SK-N-SH treated with all-trans-retinoic acid at 6 μM for 48 hours (cell line): Measurements from ENCODE around the gene TMEM107.

Experiments
- ARNTL ChIP-seq: fragments of 450-650 bp; formaldehyde crosslinking; IDR thresholded peaks from 2 replicates; pipeline ENCODE4 v1.5.0; 2020; ENCODE audit warnings: low read depth, mild to moderate bottlenecking, moderate library complexity, borderline replicate concordance
- BACH2 ChIP-seq: fragments of 250-450 bp; sonication (Bioruptor Pico); IDR thresholded peaks from 2 replicates; pipeline ENCODE4 v1.9.0; 2021; ENCODE audit warnings: mild to moderate bottlenecking, borderline replicate concordance
- OSR1 ChIP-seq: fragments of 250-450 bp; sonication (Bioruptor Pico); IDR thresholded peaks from 2 replicates; pipeline ENCODE4 v1.8.0; 2022; ENCODE audit warnings: moderate library complexity, mild to moderate bottlenecking, inconsistent platforms
- PPARA ChIP-seq: fragments of 250-450 bp; sonication (Bioruptor Pico); IDR thresholded peaks from 2 replicates; pipeline ENCODE4 v1.5.0; 2020; ENCODE audit warnings: mild to moderate bottlenecking, borderline replicate concordance
- RARB ChIP-seq: fragments of 250-450 bp; sonication (Bioruptor Pico); IDR thresholded peaks from 2 replicates; pipeline ENCODE4 v1.8.0; 2021; ENCODE audit warnings: mild to moderate bottlenecking, moderate library complexity
- TOX ChIP-seq: fragments of 250-450 bp; sonication (Bioruptor Pico); IDR thresholded peaks from 2 replicates; pipeline ENCODE4 v1.8.0; 2021; ENCODE audit warnings: mild to moderate bottlenecking, moderate library complexity, borderline replicate concordance
- ZC3H10 ChIP-seq: fragments of 250-450 bp; sonication (Bioruptor Pico); IDR thresholded peaks from 2 replicates; pipeline ENCODE4 v1.5.1; 2021; ENCODE audit warnings: mild to moderate bottlenecking, moderate library complexity
- ZFP30 ChIP-seq: fragments of 450-650 bp; formaldehyde crosslinking; IDR thresholded peaks from 2 replicates; pipeline ENCODE4 v1.5.0; 2022; ENCODE audit warnings: mild to moderate bottlenecking, moderate library complexity
- TF ChIP-seq, protein P1 (sequence below): fragments of 250-450 bp; sonication (Bioruptor Pico); IDR thresholded peaks from 2 replicates; pipeline ENCODE4 v1.8.0; 2020; ENCODE audit warnings: mild to moderate bottlenecking, moderate library complexity, borderline replicate concordance
- TF ChIP-seq, protein P2 (sequence below): fragments of 250-450 bp; sonication (Bioruptor Pico); IDR thresholded peaks from 2 replicates; pipeline ENCODE4 v1.8.0; 2021; ENCODE audit warnings: low read depth, mild to moderate bottlenecking, moderate library complexity, borderline replicate concordance
- TF ChIP-seq, protein P3 (sequence below): fragments of 250-450 bp; sonication (Bioruptor Pico); IDR thresholded peaks from 2 replicates; pipeline ENCODE4 v1.5.1; 2020; ENCODE audit warnings: low read depth, mild to moderate bottlenecking, moderate library complexity
- TF ChIP-seq, protein P4 (sequence below): fragments of 250-450 bp; sonication (Bioruptor Pico); IDR thresholded peaks from 2 replicates; pipeline ENCODE4 v1.5.0; 2020; ENCODE audit warnings: mild to moderate bottlenecking, moderate library complexity

DNA sequence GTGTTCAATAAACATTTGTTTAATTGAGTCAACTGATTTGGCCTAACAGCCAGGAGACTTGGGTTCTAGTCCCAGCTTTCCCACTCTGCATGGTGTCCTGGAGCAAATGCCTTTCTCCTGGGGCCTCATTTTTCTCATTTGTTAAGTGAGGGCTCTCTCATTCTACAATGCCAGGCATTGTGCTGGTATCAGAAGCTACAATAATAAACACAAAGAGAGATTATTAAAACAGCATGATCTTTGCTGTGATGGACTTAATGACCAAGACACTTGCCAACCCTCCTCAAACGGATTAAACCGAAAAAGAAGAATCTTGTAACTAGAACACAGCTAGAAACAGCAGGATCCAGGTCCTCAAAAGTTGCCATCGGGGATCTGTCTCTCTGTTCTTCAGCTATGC is 8.7 kb downstream of the TMEM107 start:
- TF ChIP-seq BACH2 (CRISPR knock-in tag) (no peak), ZFP30 (CRISPR knock-in tag) (no peak), OSR1 (CRISPR knock-in tag) (no peak), RARB (CRISPR knock-in tag) (no peak), ARNTL (CRISPR knock-in tag) (no peak), PPARA (CRISPR knock-in tag) (no peak), ZC3H10 (CRISPR knock-in tag) (no peak), TOX (CRISPR knock-in tag) (no peak)
- TF ChIP-seq, protein P1, sequence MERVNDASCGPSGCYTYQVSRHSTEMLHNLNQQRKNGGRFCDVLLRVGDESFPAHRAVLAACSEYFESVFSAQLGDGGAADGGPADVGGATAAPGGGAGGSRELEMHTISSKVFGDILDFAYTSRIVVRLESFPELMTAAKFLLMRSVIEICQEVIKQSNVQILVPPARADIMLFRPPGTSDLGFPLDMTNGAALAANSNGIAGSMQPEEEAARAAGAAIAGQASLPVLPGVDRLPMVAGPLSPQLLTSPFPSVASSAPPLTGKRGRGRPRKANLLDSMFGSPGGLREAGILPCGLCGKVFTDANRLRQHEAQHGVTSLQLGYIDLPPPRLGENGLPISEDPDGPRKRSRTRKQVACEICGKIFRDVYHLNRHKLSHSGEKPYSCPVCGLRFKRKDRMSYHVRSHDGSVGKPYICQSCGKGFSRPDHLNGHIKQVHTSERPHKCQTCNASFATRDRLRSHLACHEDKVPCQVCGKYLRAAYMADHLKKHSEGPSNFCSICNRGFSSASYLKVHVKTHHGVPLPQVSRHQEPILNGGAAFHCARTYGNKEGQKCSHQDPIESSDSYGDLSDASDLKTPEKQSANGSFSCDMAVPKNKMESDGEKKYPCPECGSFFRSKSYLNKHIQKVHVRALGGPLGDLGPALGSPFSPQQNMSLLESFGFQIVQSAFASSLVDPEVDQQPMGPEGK: no peak
- TF ChIP-seq, protein P2, sequence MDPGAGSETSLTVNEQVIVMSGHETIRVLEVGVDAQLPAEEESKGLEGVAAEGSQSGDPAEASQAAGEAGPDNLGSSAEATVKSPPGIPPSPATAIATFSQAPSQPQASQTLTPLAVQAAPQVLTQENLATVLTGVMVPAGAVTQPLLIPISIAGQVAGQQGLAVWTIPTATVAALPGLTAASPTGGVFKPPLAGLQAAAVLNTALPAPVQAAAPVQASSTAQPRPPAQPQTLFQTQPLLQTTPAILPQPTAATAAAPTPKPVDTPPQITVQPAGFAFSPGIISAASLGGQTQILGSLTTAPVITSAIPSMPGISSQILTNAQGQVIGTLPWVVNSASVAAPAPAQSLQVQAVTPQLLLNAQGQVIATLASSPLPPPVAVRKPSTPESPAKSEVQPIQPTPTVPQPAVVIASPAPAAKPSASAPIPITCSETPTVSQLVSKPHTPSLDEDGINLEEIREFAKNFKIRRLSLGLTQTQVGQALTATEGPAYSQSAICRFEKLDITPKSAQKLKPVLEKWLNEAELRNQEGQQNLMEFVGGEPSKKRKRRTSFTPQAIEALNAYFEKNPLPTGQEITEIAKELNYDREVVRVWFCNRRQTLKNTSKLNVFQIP (CRISPR knock-in tag): no peak
- TF ChIP-seq, protein P3, sequence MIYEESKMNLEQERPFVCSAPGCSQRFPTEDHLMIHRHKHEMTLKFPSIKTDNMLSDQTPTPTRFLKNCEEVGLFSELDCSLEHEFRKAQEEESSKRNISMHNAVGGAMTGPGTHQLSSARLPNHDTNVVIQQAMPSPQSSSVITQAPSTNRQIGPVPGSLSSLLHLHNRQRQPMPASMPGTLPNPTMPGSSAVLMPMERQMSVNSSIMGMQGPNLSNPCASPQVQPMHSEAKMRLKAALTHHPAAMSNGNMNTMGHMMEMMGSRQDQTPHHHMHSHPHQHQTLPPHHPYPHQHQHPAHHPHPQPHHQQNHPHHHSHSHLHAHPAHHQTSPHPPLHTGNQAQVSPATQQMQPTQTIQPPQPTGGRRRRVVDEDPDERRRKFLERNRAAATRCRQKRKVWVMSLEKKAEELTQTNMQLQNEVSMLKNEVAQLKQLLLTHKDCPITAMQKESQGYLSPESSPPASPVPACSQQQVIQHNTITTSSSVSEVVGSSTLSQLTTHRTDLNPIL (CRISPR knock-in tag): no peak
- TF ChIP-seq, protein P4, sequence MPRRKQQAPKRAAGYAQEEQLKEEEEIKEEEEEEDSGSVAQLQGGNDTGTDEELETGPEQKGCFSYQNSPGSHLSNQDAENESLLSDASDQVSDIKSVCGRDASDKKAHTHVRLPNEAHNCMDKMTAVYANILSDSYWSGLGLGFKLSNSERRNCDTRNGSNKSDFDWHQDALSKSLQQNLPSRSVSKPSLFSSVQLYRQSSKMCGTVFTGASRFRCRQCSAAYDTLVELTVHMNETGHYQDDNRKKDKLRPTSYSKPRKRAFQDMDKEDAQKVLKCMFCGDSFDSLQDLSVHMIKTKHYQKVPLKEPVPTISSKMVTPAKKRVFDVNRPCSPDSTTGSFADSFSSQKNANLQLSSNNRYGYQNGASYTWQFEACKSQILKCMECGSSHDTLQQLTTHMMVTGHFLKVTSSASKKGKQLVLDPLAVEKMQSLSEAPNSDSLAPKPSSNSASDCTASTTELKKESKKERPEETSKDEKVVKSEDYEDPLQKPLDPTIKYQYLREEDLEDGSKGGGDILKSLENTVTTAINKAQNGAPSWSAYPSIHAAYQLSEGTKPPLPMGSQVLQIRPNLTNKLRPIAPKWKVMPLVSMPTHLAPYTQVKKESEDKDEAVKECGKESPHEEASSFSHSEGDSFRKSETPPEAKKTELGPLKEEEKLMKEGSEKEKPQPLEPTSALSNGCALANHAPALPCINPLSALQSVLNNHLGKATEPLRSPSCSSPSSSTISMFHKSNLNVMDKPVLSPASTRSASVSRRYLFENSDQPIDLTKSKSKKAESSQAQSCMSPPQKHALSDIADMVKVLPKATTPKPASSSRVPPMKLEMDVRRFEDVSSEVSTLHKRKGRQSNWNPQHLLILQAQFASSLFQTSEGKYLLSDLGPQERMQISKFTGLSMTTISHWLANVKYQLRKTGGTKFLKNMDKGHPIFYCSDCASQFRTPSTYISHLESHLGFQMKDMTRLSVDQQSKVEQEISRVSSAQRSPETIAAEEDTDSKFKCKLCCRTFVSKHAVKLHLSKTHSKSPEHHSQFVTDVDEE (CRISPR knock-in tag): no peak
